ENCODE measurements around the gene IGF1. TPM values are rescaled to one million over a fixed set of nuclear protein-coding genes. Genes with fewer than 3 reads are reported as not detected.

Gene IGF1
- total RNA-seq, 6 experiments from 2014 or later = 0.34 to 0.81 (median 0.51) TPM; not detected in 2

DNA sequence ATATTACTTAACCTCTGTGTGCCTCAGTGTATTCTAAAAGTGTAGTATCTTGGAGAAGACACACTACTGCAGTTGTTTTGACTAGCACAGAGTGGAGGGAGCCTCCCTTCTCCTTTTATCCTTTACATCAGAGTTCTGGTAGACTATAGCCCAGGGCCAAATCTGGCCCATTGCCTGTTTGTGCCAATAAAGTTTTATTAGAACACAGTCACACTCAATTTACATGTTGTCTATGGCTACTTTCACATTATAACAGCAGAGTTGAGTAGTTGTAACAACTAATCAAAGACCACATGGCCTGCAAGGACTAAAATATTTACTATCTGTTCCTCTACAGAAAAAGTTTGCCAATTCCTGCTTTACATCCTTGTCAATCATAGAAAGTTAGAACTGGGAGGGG is 27.7 kb upstream of the IGF1 start:
- peaks cover 11% of the 10 kb centered on the region for H3K9me3 Mint-ChIP-seq
- H3K27me3 Mint-ChIP-seq (ENCODE audit: insufficient read depth) = peaks cover 2% of the 10 kb centered on the region; the same call in 1 of the 2 replicates
- no peak overlapping the region for H3K27ac Mint-ChIP-seq
- H3K36me3 Mint-ChIP-seq (ENCODE audit: low read depth) = no peaks in the 10 kb centered on the region
- no peak overlapping the region for H3K4me3 Mint-ChIP-seq
- H3K4me1 Mint-ChIP-seq (ENCODE audit: low read depth) = no peaks in the 10 kb centered on the region
- no peak for DNase-seq
- TF ChIP-seq, protein P1, sequence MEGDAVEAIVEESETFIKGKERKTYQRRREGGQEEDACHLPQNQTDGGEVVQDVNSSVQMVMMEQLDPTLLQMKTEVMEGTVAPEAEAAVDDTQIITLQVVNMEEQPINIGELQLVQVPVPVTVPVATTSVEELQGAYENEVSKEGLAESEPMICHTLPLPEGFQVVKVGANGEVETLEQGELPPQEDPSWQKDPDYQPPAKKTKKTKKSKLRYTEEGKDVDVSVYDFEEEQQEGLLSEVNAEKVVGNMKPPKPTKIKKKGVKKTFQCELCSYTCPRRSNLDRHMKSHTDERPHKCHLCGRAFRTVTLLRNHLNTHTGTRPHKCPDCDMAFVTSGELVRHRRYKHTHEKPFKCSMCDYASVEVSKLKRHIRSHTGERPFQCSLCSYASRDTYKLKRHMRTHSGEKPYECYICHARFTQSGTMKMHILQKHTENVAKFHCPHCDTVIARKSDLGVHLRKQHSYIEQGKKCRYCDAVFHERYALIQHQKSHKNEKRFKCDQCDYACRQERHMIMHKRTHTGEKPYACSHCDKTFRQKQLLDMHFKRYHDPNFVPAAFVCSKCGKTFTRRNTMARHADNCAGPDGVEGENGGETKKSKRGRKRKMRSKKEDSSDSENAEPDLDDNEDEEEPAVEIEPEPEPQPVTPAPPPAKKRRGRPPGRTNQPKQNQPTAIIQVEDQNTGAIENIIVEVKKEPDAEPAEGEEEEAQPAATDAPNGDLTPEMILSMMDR (IDR thresholded peaks at IDR 0.05) = no peak

DNA sequence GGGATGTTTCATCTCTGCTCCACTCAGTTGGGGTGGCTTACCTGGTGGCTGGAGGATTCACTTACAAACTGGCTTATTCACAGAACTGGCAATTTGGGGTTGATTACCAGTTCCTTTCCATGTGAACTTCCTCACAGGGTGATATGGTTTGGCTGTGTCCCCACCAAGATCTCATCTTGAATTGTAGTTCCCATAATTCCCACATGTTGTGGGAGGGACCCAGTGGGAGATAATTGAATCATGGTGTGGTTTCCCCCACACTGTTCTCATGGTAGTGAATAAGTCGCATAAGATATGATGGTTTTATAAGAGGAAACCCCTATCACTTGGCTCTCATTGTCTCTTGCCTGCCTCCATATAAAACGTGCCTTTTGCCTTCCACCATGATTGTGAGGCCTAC is 26.9 kb upstream of the IGF1 start:
- TF ChIP-seq, protein P1 (IDR thresholded peaks at IDR 0.05) = no peak
- Mint-ChIP-seq H3K9me3 (peaks cover 11% of the 10 kb centered on the region), H3K36me3 (ENCODE audit: low read depth) (no peaks in the 10 kb centered on the region), H3K27me3 (ENCODE audit: insufficient read depth) (peaks cover 2% of the 10 kb centered on the region; the same call in 1 of the 2 replicates), H3K4me1 (ENCODE audit: low read depth) (no peaks in the 10 kb centered on the region), H3K4me3 (no peak overlapping the region), H3K27ac (no peak overlapping the region)
- no peak for DNase-seq

DNA sequence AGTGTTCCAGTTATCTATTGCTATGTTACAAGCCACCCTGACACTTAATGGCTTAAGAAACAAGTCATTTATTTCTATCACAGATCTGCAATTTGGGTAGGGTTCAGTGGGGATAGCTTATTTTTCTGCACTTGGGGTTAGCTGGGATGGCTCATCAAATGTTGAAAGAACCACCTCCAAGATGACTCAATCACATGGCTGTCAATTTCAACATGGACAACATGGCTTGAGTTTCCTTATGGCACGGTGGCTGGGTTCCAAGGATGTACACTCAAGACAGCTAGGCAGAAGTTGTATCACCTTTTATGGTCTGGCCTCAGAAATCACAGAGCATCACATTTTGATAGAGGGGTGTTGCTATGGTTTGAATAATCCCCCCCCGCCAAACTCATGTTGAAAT is 24.5 kb upstream of the IGF1 start:
- Mint-ChIP-seq H3K27ac (no peak overlapping the region), H3K4me3 (no peak overlapping the region), H3K4me1 (ENCODE audit: low read depth) (no peaks in the 10 kb centered on the region), H3K36me3 (ENCODE audit: low read depth) (no peaks in the 10 kb centered on the region), H3K27me3 (ENCODE audit: insufficient read depth) (no peaks in the 10 kb centered on the region), H3K9me3 (peaks cover 11% of the 10 kb centered on the region)
- TF ChIP-seq, protein P1 (IDR thresholded peaks at IDR 0.05) = no peak
- DNase-seq = no peak

DNA sequence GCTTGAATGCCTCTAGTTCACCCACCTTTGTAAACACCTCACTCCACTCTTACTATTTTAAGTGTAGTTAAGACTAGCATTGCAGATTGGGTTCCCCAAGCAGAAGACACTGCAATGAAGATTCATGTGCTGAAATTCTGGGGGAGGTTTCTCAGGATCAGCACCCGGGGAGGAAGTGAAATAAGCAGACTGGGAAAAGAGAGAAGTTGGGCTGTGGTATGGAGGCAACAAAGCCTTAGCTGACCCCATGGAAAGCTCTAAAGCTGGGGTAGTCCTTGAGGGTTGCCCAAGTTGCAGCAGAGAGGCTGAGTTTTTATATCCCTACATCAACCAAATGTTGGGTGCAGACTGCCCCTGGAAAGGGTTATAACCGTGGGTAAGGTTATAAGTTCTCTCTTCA is 23.9 kb upstream of the IGF1 start:
- peaks cover 11% of the 10 kb centered on the region for H3K9me3 Mint-ChIP-seq

DNA sequence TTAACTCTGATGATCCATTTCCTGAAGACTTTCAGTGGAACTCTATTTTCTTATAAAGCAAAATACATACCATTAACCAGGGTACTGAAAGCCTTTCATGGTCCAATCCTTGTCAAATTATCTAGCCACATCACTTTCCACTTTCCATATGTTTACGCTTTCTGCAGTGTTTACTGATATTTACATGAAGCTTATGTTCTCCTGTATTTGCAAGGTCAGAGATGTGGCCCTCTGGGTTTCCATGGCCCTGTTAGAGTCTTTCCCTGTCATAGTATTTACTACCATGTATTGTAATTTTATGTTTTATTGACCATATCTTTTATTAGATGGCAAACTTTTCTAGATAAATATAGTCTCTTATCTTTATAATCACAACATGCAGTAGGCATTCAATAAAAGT is 23.5 kb upstream of the IGF1 start:
- no peaks in the 10 kb centered on the region for H3K4me1 Mint-ChIP-seq (ENCODE audit: low read depth)
- no peak for DNase-seq
- no peak overlapping the region for H3K27ac Mint-ChIP-seq
- TF ChIP-seq, protein P1 (IDR thresholded peaks at IDR 0.05) = no peak
- H3K9me3 Mint-ChIP-seq = peaks cover 11% of the 10 kb centered on the region
- no peak overlapping the region for H3K4me3 Mint-ChIP-seq
- no peaks in the 10 kb centered on the region for H3K36me3 Mint-ChIP-seq (ENCODE audit: low read depth)
- no peaks in the 10 kb centered on the region for H3K27me3 Mint-ChIP-seq (ENCODE audit: insufficient read depth)

More for the DNA sequence above, 23.9 kb upstream of the IGF1 start:
- Mint-ChIP-seq H3K27ac (no peak overlapping the region), H3K27me3 (ENCODE audit: insufficient read depth) (no peaks in the 10 kb centered on the region), H3K36me3 (ENCODE audit: low read depth) (no peaks in the 10 kb centered on the region), H3K4me1 (ENCODE audit: low read depth) (no peaks in the 10 kb centered on the region), H3K4me3 (no peak overlapping the region)
- TF ChIP-seq, protein P1 (IDR thresholded peaks at IDR 0.05) = no peak
- DNase-seq = no peak

All from HFFc6 (cell line).